ENCODE measurements around the gene NOS1AP.

DNA sequence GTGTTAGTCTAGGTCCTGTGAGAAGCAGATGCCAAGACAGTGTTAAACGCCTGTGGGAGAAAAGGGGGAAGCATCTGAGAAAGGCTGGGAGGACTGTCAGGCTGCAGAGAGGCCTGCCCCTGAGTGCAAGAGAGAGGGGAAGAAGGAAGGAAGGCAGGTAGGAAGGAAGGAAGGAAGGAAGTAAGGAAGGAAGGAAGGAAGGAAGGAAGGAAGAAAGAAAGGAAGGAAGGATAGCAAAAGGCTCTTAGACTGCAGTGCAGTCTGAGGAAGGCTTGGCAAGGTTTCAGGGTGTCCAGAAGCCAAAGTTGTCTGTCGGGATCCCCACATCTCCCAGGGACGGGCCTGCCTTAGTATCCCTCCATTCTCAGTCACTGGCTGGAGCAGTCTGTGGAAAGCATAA is 224.5 kb downstream of the NOS1AP start:
- TF ChIP-seq EZH2 (IDR thresholded peaks at IDR 0.05; ENCODE audit: borderline replicate concordance, low read length) (no peak), CTCF (IDR thresholded peaks at IDR 0.05; ENCODE audit: low read length) (no peak)

Measured in OCI-LY1 (cell line).